Stimulated activated effector memory CD8-positive, alpha-beta T cell treated with anti-CD3 and anti-CD28 coated beads, Interleukin-12 subunit alpha, Interleukin-12 subunit beta, amount 100 ng/mL, for 72 hours (primary cell): Measurements from ENCODE around the gene KIAA1755.
A peak's percentile ranks its signal among the peaks of the same experiment; 100 is the strongest.

Source experiments
- ATAC-seq: fragments of 150-1000 bp; cut with Tn5 transposase; 2 replicates; pipeline ENCODE4 v1.10.0; 2021
- DNase-seq, 2 donors: peaks; one replicate each; pipeline ENCODE4 v3.0.0; 2021 to 2022; ENCODE audit warnings: low spot score in 2 of 2
- H3K27ac Mint-ChIP-seq: one replicate; pipeline ENCODE4 v1.8.0; 2022; ENCODE audit warnings: mild to moderate bottlenecking, mixed read lengths
- H3K36me3 Mint-ChIP-seq: one replicate; pipeline ENCODE4 v1.8.0; 2022; ENCODE audit warnings: mild to moderate bottlenecking, mixed read lengths
- H3K4me1 Mint-ChIP-seq: one replicate; pipeline ENCODE4 v1.8.0; 2022; ENCODE audit warnings: mixed read lengths
- H3K4me3 Mint-ChIP-seq: one replicate; pipeline ENCODE4 v1.8.0; 2022; ENCODE audit warnings: mild to moderate bottlenecking, mixed read lengths
- H3K9me3 Mint-ChIP-seq: one replicate; pipeline ENCODE4 v1.8.0; 2022; ENCODE audit warnings: mixed read lengths

KIAA1755 gene

GRCh38 chr20:38162878-38163875 is 97.4 kb downstream of the KIAA1755 start:
- no peak for DNase-seq
- H3K9me3 Mint-ChIP-seq: no peaks in the 10 kb centered on the region
- H3K36me3 Mint-ChIP-seq: no peaks in the 10 kb centered on the region
- H3K4me3 Mint-ChIP-seq: no peak overlapping the region
- peak overlapping the region; percentile 2 for H3K27ac Mint-ChIP-seq
- ATAC-seq: no peak
- H3K4me1 Mint-ChIP-seq: peaks cover 9% of the 10 kb centered on the region

- H3K36me3 Mint-ChIP-seq: no peaks in the 10 kb centered on the region
- peaks cover 9% of the 10 kb centered on the region for H3K4me1 Mint-ChIP-seq
- no peaks in the 10 kb centered on the region for H3K9me3 Mint-ChIP-seq
- ATAC-seq (no peak), DNase-seq (no peak)
- no peak overlapping the region for H3K4me3 Mint-ChIP-seq
- H3K27ac Mint-ChIP-seq: peak overlapping the region; percentile 2
Observed at GRCh38 chr20:38162149-38162548, 98.4 kb downstream of the KIAA1755 start.

GRCh38 chr20:38161412-38161774 is 99.1 kb downstream of the KIAA1755 start:
- no peak overlapping the region for H3K27ac Mint-ChIP-seq
- no peaks in the 10 kb centered on the region for H3K36me3 Mint-ChIP-seq
- no peaks in the 10 kb centered on the region for H3K9me3 Mint-ChIP-seq
- DNase-seq (no peak), ATAC-seq (no peak)
- H3K4me3 Mint-ChIP-seq: no peak overlapping the region
- H3K4me1 Mint-ChIP-seq: peaks cover 9% of the 10 kb centered on the region
